GM18907 (cell line): ENCODE data around the gene FANCL.
"Not testable (repeated sequence)": the region's sequence is repeated elsewhere in the genome, so short reads cannot be mapped to it uniquely, and the experiment has no call there.

ENCODE experiments used
- ATAC-seq: cut with Tn5 transposase; IDR thresholded peaks from one replicate; pipeline ENCODE4 v1.9.1; 2021; ENCODE audit warnings: mild to moderate bottlenecking, moderate library complexity; ENCODE audit not compliant: unreplicated experiment

FANCL gene

GRCh38 chr2:58240670-58241545 lies at the start of gene FANCL:
TSS of gene FANCL (minus strand) at chr2:58241325. CDS start at chr2:58241313, 12 bp downstream.
- ATAC-seq = peak; percentile 86

- ATAC-seq = no peak
Measured at GRCh38 chr2:58289029-58289428, 47.9 kb upstream of the FANCL start.

GRCh38 chr2:58283931-58284330 lies 42.8 kb upstream of the FANCL start:
- no peak for ATAC-seq

GRCh38 chr2:58275144-58275543 lies 34.0 kb upstream of the FANCL start:
- ATAC-seq = not testable (repeated sequence)

DNA sequence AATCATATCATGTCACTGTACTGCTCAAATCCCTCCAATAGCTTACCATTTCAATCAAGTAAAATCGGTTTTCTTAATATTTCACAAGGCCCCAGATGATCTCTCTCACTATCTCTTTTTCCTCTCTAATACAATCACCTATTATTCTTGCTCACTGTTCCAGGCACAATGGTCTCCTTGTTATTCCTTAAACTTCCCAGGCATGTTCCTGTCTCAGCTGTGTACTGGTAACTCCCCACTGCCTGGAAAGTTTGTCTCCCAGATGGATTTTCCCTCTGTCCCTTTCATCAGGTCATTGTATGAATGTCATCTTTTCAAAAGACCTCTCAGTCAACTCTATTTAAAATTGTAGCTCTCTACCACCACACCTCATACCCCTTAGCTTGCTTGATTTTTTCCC lies 30.7 kb upstream of the FANCL start:
- ATAC-seq = no peak

DNA sequence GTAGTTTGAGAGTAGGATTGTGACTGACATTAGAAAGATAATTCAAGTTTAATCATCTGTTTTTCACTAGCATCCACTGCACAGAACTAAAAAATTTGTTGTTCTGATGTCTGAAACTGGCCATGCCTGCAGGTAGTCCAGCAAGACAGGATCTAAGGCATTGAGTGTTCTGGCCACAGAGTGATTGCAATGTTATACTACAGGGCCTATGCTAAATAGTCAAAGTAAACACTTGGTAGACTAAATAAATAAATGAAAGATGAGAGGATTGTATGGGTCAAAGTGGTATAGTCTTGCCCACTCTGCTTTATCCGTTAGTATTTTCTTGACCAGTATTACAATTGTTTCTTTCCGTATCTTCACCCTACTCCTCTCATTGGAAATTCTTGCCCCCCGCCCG lies 27.6 kb upstream of the FANCL start:
- ATAC-seq = no peak

- ATAC-seq = no peak
Measured at GRCh38 chr2:58266211-58266610, 25.1 kb upstream of the FANCL start.

DNA sequence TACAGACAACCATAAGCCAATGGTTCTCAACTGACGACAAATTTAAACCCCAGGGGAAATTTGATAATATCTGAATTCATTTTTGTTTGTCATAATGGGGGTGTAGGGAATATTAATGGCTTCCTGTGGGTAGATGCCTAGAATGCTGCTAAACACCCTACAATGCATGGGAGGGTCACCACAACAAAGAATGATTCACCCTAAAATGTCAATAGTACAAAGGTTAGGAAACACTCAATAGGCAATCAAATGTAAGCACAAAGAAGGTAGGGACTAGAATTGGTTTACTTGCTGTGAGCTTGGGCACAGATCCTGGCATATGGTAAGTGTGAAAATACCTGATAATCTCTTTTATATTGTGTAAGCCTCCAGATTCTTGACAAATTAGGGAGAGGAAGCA lies 20.1 kb upstream of the FANCL start:
- no peak for ATAC-seq

- ATAC-seq = peak; percentile 81
Measured at GRCh38 chr2:58258456-58258855, 17.3 kb upstream of the FANCL start.

DNA sequence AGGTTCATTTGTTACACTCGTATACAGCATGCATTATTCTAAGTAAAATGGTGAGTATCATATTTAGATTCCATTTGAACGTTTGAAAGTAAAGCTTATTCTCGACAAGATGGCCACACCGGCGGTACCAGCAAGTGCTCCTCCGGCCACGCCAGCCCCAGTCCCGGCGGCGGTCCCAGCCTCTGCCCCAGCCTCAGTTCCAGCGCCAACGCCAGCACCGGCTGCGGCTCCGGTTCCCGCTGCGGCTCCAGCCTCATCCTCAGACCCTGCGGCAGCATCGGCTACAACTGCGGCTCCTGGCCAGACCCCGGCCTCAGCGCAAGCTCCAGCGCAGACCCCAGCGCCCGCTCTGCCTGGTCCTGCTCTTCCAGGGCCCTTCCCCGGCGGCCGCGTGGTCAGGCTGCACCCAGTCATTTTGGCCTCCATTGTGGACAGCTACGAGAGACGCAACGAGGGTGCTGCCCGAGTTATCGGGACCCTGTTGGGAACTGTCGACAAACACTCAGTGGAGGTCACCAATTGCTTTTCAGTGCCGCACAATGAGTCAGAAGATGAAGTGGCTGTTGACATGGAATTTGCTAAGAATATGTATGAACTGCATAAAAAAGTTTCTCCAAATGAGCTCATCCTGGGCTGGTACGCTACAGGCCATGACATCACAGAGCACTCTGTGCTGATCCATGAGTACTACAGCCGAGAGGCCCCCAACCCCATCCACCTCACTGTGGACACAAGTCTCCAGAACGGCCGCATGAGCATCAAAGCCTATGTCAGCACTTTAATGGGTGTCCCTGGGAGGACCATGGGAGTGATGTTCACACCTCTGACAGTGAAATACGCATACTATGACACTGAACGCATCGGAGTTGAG lies 10.4 kb upstream of the FANCL start:
- ATAC-seq = not testable (repeated sequence)

DNA sequence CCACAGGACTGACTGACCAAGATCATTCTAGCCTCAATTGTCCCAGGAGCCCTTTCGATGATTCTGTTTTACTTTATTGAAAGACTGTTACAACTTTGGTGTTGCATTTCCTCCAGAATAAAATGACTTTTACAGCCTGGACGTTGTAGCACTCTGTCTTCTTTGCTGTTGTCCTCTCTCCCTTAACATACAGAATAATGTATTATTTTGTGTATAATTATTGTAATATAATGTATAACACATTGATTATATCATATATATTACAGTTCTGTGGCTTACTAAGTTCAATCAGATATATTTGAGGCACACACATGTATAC lies 380 bp upstream of the FANCL start:
- no peak for ATAC-seq

DNA sequence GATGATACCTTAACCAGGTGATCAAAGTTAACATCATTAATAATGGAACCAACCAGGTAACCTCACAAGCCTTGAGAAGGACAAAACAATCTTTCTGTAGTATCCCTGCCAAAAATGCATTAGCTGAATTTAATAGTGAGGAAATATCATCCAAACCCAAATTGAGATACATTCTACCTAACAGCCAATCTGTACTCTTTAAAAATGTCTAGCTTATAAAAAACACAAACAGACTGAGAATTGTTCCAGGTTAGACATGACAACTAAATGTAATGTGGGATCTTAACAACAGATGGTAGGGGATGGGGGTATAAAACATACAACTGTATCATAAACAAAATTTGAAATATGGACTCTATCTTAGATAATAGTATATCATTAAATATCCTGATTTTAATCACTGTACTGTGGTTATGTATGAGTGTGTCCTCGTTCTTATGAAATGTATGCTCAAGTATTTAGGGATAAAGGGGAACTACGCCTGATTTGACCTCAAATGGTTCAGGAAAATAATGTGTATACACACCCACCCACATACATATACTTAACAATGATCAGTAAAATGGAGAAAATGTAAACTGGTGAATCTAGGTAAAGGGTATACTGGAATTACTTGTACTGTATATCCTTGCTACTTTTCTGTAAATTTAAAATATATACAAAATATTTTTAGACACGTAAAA lies 1.7 kb downstream of the FANCL start:
- ATAC-seq = no peak

GRCh38 chr2:58237741-58238140 lies 3.4 kb downstream of the FANCL start:
- no peak for ATAC-seq

- no peak for ATAC-seq
Measured at GRCh38 chr2:58235984-58236383, 5.1 kb downstream of the FANCL start.

DNA sequence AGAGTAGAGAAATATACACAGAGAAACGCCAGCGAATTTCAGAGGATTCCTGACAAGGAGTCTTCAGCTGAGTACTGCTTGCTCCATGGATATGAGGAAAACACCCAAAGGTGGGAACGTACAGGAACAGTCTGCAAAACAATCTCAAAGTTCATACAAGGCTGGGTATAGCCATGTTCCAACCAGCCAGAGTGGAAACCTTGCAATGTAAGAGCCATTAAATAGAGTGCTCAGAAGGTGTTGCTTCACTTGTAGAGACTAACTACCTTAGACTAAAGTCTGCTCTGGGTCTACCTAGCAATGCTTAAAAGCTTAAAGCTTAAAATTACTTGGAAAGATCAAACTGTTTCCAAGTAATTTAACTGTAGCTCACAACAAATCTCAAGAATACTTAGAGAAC lies 6.0 kb downstream of the FANCL start:
- ATAC-seq = no peak

DNA sequence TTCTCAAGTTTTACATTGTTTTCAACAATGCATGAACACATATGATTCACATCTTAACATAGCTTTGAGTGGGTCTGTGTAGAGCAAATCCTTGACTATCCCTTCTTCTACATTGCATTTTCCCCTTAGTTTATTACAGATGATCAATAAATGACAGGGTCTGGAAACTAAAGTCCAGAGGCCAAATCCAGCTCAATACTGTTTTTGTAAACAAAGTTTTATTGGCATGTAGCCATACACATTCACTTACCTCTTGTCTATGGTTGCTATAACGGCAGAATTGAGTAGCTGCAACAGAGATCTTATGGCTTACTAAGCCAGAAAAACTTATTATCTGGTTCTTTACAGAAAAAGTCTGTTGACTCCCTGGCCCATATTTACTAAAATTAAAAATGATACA lies 12.8 kb downstream of the FANCL start:
- no peak for ATAC-seq

DNA sequence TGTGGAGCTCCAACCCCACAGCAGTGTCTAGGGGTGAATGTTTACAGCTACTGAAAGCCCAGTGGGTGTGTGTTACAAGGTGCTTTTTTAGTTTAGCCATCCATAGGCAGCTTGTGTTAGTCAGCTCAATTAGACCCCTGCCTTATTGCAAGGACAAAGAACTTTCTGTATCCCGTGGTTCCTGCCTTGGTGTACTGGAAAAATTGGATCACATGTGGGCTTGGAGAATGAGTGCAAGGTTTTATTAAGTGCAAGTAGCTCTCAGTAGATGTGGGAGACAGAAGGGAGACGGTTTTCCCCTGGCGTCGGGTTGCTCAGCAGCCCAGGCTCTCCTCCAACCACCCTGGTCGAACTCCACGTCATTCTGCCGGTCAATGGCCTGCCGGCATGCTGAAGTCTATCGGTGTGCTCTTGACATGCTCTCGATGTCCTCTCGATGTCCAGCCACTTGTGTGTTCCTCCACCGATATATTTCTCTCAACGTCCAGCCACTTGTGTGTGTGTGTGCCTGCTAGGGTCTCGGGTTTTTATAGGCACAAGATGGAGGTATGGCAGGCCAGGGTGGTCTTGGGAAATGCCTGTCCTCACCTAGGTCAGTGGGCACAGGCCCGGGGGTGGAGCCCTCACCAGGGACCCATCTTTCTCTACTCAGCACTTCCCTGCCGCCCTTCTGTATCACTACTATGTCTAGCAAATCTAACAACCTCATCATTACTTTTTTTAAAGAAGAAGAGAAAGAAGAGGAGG lies 13.8 kb downstream of the FANCL start:
- ATAC-seq = no peak

GRCh38 chr2:58221909-58222308 lies 19.2 kb downstream of the FANCL start:
- no peak for ATAC-seq

GRCh38 chr2:58215429-58215828 lies 25.7 kb downstream of the FANCL start:
- no peak for ATAC-seq

DNA sequence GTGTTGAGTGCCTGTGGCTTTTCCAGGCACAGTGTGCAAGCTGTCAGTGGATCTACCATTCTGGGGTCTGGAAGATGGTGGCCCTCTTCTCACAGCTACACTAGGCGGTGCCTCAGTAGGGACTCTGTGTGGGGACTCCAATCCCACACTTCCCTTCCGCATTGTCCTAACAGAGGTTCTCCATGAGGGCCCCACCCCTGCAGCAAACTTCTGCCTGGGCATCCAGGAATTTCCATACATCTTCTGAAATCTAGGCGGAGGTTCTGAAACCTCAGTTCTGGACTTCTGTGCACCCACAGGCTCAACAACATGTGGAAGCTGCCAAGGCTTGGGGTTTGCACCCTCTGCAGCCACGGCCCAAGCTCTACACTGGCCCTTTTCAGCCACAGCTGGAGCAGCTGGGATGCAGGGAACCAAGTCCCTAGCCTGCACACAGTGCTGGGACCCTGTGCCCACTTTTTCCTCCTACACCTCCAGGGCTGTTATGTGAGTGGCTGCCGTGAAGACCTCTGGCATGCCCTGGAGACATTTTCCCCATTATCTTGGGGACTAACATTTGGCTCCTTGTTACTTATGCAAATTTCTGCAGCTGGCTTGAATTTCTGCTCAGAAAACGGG lies 30.1 kb downstream of the FANCL start:
- not testable (repeated sequence) for ATAC-seq
